ENCODE data around the gene TMEM94. TPM values are rescaled to one million over a fixed set of nuclear protein-coding genes. Genes with fewer than 3 reads are reported as not detected.

The TMEM94 gene
- total RNA-seq, 1 donor from 2014 or later = 73.0 TPM

Small RNA genes lying within 50 kb of the gene (microRNA-seq; reads per million reads assigned to microRNA genes)
- gene MIR6785 = not detected

Other genes with a start within 250 kb of the TMEM94 start
- gene GGA3, start 195.0 kb upstream of the TMEM94 start, total RNA-seq = 18.9 and 22.2 TPM in 2 replicates
- 57.2 and 65.1 TPM in 2 replicates for gene MRPS7, start 194.8 kb upstream of the TMEM94 start, total RNA-seq
- gene MIF4GD, start 185.4 kb upstream of the TMEM94 start, total RNA-seq = 8.7 and 9.9 TPM in 2 replicates
- gene SLC25A19, start 167.2 kb upstream of the TMEM94 start, total RNA-seq = 3.3 and 7.5 TPM in 2 replicates
- gene GRB2, start 51.0 kb upstream of the TMEM94 start, total RNA-seq = 125 and 138 TPM in 2 replicates
- 14.4 and 16.9 TPM in 2 replicates for gene CASKIN2, start 58.9 kb downstream of the TMEM94 start, total RNA-seq
- 28.2 and 44.4 TPM in 2 replicates for gene TSEN54, start 59.9 kb downstream of the TMEM94 start, total RNA-seq
- 0.68 and 0.75 TPM in 2 replicates for gene LLGL2, start 69.1 kb downstream of the TMEM94 start, total RNA-seq
- 0.11 and 0.26 TPM in 2 replicates for gene MYO15B, start 131.2 kb downstream of the TMEM94 start, total RNA-seq
- gene SMIM5, start 176.8 kb downstream of the TMEM94 start, total RNA-seq = 1.8 and 4.4 TPM in 2 replicates
- gene RECQL5, start 210.5 kb downstream of the TMEM94 start, total RNA-seq = 19.9 and 20.7 TPM in 2 replicates
- 34.3 and 47.4 TPM in 2 replicates for gene SAP30BP, start 210.7 kb downstream of the TMEM94 start, total RNA-seq

Data from myocyte (in vitro differentiated cells).